ENCODE results near the gene PARD3B.

GRCh38 chr2:205034034-205034433 lies 488.8 kb downstream of the PARD3B start:
- TF ChIP-seq, protein P1, sequence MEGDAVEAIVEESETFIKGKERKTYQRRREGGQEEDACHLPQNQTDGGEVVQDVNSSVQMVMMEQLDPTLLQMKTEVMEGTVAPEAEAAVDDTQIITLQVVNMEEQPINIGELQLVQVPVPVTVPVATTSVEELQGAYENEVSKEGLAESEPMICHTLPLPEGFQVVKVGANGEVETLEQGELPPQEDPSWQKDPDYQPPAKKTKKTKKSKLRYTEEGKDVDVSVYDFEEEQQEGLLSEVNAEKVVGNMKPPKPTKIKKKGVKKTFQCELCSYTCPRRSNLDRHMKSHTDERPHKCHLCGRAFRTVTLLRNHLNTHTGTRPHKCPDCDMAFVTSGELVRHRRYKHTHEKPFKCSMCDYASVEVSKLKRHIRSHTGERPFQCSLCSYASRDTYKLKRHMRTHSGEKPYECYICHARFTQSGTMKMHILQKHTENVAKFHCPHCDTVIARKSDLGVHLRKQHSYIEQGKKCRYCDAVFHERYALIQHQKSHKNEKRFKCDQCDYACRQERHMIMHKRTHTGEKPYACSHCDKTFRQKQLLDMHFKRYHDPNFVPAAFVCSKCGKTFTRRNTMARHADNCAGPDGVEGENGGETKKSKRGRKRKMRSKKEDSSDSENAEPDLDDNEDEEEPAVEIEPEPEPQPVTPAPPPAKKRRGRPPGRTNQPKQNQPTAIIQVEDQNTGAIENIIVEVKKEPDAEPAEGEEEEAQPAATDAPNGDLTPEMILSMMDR (conservative IDR thresholded peaks at IDR 0.05; ENCODE audit: low read depth, low read length), result no peak
- TF ChIP-seq EZH2 (IDR thresholded peaks at IDR 0.05; ENCODE audit: borderline replicate concordance, low read depth, low read length, poor library complexity, severe bottlenecking), result no peak

All from A673 (cell line).